Epidermal melanocyte (primary cell): Measurements from ENCODE around the gene MCRS1.
"Not testable (repeated sequence)": the region's sequence is repeated elsewhere in the genome, so short reads cannot be mapped to it uniquely, and the experiment has no call there.

ENCODE experiments used
- DNase-seq: peaks from one replicate; pipeline ENCODE4 v3.0.0; 2011; ENCODE audit warnings: low spot score; ENCODE audit not compliant: insufficient read length

Gene MCRS1, protein sequence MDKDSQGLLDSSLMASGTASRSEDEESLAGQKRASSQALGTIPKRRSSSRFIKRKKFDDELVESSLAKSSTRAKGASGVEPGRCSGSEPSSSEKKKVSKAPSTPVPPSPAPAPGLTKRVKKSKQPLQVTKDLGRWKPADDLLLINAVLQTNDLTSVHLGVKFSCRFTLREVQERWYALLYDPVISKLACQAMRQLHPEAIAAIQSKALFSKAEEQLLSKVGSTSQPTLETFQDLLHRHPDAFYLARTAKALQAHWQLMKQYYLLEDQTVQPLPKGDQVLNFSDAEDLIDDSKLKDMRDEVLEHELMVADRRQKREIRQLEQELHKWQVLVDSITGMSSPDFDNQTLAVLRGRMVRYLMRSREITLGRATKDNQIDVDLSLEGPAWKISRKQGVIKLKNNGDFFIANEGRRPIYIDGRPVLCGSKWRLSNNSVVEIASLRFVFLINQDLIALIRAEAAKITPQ

DNA sequence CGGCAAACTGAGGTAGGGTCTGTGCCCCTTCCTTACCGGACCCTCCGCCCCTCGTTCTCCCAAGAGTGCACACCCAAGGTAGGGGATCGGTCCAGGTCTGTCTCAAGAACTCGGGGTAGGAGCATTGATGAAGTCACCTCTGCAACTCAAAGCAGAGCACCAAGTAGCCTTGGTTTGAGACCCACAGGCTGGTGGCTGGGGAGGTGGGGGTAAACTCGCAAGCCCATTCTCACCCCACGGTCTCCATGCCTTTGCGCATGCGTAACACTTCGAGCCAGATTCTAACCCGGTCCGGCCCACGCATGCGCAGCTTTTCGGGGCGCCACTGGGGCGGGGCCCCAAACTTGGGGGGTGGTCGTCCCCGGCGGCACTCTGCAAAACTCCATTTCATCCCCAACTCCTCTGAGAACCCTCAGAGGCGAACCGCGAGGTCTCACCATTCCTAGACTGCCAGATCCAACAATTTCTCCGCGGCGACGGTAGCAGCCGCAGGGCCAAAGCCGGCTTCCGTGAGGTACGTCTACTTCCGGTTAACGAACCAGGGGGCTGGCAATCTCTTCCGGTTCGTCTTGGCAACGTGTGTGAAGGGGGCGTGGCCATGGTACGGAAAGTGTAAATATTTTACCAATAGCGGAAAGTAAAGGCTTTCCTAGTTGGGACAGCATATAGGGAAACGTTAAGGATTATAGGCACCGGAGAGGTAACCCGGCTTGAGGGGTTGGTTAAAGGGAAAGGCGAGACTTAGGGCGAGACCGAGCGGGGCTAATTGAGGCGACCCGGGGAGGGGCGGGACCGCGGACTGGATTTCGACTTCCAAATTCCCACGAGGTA lies at the start of gene MCRS1:
Gene MCRS1, minus strand, starts transcription at position 532 of the 831 bp plus-strand sequence. CDS start 1,411 bp downstream, outside the sequence.
- DNase-seq, result peak; percentile 99

DNA sequence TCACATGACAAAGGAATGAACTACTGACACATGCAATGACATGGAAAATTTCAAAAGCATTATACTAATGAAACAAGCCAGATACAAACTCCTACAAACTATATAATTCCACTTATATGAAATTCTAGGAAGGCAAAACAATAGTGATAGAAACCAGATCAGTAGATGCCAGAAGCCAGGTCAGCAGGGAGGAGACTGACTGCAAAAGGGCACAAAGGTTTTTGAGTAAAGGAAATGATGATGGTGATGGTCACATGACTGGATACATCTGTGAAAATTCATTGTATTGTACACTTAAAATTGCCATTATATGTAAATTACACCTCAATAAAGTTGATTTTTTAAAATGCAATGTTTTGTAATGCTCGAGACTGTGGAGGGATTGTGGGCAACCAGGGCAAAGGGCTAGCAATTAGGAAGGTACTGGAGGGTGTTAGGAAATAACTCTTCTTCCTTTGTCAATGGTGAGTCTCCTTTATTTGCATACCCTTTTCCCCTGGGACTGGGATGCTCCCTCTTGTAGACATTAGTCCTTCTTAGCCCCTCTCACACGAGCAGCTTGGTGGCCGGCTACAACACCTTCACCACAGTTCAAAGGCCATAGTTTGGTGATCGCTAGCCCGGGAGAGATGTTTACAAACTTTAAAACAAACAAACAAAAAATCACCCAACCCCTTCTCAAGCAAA lies 48.7 kb upstream of the MCRS1 start:
- no peak for DNase-seq

DNA sequence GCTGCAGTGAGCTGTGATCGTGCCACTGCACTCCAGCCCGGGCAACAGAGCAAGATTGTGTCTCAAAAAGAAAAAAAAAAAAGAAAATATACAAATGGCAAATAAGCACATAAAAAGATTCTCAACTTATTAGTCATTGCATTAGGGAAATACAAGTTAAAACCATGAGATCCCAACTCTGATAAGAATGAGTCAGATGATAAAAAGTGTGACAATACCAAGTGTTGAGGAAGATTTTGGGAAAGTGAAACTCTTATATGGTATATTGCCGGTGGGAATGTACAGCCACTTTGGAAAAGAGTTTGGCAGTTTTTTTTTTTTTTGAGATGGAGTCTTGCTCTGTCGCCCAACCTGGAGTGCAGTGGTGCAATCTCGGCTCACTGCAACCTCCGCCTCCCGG lies 47.8 kb upstream of the MCRS1 start:
- no peak for DNase-seq

DNA sequence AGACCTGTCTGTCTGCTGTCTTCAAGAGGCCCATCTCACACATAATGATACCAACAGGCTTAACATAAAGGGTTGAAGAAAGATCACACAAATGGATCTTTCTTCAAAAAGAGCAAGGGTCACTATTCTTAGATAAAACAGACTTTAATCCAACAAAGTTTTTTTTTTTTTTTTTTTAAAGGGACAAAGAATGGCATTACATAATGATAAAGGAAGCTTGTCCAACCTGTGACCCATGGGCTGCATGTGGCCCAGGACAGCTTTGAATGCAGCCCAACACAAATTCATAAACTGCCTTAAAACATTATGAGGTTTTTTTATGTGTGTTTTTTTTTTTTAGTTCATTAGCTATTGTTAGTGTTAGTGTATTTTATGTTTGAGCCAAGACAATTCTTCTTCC lies 44.3 kb upstream of the MCRS1 start:
- DNase-seq, result no peak

DNA sequence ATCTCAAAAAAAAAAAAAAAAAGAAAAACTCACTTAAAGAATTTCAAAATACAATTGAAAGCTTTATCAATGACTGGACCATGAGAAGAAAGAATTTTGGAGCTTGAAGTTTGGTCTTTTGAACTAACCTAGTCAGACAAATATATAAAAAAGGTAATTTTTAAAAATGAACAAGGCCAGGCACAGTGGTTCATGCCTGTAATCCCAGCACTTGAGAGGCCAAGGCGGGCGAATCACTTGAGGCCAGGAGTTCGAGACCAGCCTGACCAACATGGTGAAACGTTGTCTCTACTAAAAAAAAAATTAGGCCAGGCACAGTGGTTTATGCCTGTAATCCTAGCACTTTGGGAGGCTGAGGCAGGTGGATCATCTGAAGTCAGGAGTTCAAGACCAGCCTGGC lies 42.8 kb upstream of the MCRS1 start:
- DNase-seq, result not testable (repeated sequence)

DNA sequence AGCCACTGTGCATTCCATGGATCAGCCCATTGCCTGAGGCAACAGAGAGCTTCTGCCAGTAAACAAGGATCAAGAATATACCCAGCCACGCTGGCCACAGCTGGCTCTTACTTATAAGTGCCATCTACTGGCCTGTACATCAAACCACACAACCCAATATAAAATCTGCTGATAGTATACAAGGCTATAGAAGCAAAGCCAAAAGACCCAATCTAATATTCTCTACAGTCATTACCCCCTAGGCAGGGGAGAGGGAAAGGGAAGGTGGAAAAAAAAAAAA lies 41.9 kb upstream of the MCRS1 start:
- no peak for DNase-seq

DNA sequence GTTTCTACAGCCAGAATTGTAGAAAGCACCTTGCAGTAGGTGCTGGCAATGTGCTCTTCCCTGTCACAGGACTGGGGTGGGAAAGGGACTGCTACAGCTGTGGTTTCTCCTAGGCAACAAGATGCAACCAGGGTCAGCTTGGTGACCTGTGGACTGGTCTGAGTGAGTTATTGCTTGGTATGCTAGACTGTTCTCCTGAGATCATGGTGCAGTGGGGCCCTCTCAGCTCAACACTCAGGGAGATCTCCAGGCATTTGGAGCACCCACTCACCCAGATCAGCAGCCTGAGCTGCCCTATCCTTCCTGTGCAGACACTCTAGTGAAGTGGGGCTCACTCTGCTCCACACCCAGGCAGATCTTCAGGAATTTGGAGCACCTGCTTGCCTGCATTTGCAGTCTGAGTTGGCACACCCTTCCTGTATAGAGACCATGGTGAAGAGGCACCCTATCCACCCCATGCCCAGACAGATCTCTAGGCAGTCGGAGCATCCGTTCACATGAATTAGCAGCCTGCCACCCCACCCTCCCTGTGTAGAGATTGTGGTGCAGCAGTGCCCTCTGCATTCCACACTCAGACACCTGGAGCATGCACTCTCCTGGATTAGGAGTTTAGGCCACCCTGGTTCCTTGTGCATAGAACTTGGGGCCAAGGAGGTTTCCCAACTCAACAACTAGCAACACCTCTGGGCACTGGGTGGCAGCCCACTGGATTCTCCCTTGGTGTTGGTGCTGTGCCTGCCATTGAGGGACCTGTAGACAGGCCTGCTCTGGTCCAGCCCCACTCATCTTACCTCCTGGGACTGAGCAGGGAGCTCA lies 41.3 kb upstream of the MCRS1 start:
- DNase-seq, result no peak

DNA sequence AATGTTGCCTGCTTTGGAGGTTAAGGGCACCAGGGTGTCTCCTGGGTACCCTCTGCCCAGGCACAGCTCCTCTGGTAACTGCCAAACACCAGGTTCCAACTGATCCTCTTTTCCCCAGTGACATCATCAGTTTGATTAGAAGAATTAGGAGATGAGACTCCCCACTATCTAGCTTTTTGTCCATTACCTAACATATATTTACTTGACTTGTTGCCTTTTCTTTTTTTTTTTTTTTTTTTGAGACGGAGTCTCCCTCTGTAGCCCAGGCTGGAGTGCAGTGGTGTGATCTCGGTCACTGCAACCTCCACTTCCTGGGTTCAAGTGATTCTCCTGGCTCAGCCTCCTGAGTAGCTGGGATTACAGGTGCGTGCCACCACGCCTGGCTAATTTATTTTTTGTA lies 37.6 kb upstream of the MCRS1 start, which contains the start of gene FAM186B:
Gene FAM186B, minus strand, starts transcription at position 101 of the 400 bp plus-strand sequence. CDS start 162 bp downstream, outside the sequence.
- not testable (repeated sequence) for DNase-seq

DNA sequence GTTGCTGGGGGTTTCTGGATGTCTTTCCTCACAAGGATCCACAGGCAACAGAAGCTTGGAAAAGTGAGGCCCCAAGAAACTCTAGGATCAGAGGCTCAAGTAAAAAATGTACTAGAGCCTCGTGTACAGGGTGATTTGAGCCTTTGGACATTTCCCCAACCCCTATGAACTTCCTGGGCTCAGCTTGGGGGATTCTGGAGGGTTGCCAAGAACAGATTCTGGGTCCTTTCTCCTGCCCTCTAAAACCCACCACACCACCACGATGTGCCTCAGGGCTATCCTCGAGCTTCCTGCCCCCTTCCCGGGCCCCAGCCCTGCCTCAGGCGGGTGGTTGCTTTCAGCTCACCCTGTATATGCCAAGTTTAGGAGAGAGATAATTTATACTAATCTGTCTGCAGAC lies 36.9 kb upstream of the MCRS1 start:
- DNase-seq, result no peak

DNA sequence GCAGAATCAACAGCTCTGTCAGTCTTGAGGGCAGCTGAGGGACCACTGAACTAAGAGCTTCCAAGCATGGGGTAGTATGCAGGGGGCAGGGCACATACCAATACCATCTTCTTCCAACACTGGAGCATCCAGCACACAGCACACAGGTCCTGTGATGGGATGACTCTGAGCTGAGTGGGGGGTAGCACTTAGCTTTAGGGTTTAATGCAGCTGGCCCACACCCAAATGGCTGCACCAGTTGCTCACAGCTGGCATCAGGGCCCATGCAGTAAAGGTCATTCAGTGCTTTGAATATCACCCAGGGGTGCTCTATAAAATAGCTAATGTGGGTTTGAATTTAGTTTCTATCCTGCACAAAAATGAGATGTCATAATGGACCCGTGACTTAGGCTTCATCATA lies 35.8 kb upstream of the MCRS1 start:
- no peak for DNase-seq

DNA sequence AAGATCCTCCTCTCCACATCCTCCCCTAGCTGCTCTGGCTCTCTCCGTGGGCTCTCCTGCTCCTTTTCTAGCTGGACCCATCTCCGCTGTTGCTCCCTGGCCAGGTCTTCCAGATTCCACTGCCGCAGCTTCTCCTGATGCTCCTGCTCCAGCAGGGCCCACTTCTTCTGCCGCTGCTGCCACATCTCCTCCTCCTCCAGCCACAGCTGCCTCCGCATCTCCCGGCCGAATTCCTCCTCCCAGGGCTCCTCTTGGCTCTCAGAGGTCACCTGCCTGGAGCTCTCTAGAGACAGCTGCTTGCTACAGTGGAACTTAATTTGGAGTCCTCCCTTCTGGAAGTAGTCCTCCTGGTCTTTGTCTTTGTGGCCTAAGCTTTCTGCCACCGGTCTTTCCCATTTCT lies 32.0 kb upstream of the MCRS1 start:
- DNase-seq, result no peak

DNA sequence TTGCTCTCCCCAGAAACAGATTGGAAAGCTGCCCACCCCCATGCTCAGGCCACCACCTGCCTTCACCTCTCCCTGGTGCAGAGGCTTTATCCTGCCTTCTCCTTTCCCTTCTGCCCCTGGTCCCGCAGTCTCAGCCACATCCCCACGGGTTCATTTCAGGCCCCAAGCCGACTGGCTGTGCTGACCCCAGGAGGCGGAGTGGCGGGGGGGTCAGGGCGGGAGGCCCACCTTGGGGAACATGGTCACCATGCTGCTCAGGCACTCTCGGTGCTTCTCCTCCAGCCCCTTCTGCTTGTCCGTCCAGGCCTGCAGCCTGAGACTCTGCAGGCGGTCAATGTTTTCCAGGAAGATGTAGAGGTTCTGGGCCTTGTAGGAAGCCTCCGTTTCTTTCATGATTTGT lies 30.6 kb upstream of the MCRS1 start:
- no peak for DNase-seq

DNA sequence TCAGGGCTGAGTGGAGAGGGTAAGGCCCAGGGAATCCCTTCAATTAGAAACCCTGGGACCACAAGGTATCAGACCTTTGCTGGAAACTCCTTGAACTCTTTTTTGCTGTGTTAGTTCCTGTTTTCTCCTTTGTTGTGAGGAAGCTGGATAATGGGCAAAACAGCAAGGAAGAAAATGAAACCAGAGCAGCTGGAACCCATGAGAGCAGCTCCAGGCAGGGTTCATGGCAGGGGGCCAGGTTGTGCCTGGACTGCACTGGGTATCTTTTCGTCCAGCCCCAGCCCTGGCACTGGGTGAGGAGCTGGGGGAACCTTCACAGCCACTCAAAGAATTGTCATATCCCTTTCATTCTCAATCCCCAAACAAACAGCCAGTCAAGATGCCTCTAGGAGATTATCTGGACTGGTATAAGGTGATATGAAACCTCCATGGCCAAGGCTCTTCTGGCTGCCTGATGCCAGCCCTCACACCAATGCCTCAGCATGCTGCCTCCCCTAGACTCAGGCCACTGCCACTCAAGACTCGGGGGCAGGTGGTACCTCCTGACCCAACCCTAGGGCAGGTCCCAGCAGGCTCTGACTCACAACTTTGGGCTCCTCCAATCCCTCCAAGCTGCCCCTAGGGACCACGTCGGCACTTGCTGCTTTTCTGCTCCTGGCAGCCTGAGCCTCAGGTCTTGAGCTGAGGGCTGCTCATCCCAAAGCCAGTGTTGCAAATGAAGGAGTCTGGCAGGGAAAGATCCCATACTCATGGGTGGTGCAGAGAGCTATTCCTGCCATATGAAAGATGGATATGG lies 21.0 kb upstream of the MCRS1 start:
- DNase-seq, result no peak

DNA sequence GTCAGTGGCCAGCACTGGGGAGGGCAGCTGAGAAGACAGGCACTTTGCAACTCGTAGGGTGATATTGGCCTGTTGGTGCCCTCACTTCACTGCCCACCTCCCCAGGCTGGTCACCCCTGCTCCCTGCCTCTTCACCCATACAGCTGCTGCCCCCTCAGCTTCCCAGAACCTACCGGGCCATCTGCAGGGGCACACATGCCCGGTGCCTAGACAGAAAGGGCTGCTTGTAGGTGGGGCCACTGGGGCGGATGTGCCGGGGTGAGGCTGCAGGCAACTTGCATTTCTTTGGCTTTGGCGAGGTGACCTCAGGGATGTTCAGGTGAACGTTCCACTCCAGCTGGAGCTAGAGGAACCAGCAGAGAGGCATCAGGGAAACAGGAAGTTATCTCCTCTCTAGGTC lies 20.3 kb upstream of the MCRS1 start:
- DNase-seq, result no peak

DNA sequence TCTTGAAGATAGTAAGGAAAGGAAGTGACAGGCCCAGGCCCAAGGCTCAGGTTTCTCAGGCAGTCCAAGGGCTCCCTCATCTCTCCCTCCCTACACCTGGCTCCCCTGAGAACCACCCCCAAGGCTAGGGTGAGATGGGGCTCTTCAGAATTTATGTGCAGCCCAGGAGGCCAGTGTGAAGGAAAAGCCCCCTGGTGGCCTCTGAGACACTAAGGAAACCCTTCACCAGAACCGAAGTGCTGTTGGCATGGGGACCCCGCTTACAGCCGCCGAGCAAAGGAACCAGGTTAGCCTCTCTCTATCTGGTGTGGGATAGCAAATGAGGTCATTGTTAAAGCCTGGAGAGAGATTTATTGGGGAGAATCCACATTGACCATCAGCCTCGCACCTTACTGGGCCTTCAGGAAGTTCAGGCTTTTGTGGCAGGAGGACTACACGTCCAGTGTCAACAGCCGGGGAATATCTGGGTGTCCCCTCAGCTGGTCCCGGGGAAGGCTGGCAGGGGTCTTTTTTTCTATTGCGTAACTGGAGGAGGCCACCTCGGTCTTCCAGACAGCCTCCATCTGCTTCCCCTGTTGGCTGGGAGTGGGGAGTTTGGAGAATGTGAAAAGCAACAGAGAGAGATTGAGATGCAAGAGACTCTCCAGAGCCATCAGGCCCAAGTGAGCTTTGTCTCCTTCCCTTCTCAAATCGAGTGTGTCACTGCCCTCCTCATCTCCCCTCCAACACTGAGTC lies 19.4 kb upstream of the MCRS1 start:
- no peak for DNase-seq

DNA sequence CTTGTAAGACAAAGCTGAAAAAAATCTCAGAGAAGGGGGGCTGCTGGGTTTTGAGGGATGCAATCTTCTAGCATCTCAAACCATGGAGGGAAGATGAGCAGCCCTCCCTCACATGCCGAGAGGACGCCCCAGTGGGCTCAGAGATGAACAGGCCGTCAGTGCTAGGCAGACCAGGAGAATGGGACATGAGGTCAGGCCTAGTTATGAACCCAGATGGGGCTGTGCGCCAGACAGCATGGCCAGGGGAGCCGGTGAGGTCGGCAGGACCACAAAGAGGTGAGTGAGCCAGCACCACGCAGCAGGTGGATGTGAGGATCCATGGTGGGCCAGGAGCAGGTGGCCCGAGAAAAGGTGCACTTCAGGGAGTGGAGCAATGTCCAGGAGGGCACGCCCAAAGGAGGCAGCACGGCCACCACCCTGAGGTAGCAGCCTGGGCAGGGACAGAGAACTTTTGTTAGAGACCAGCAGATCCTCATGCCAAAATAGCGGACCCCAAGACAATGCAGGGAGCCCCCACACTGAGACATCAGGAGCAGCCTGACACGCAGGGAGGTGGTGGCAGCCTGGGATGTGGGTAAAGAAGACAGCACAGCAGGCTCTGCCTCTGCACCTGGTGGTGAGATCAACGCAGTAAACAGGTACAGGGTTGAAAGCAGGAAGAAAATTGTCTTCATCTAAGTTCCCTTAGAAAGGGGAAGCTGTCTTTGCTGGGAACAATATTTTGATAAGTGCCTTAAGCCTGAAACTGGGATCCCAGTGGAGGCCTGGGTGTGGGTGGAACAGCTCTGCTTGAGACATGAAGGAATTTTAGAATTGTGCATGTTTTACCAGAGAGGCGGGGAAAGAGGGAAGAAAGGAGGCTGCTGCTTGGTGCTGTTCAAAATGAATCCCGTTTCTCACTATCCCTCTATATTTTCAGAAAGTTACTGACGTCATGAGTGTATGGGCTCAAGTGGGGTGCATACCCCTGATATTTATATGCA lies 17.8 kb upstream of the MCRS1 start:
- no peak for DNase-seq

DNA sequence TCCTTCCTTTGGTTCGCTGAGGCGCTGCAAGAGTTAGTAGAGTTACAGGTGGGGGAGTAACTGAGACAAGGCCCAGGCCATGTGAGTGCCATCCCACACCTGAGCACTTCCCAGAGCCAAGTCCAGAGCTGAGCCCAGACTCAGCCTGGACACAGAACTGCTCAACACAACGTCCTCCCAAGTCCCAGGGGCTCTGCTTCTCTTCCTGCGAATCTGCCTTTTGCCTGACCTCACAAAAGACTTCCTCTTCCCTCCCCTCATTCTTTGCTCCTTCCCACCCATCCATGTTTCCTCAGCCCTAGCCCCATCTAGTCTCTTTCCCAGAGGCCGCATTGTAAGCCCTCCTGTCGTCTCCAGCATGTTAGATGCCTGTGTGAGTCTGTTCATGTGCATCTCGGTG lies 16.6 kb upstream of the MCRS1 start:
- DNase-seq, result no peak

DNA sequence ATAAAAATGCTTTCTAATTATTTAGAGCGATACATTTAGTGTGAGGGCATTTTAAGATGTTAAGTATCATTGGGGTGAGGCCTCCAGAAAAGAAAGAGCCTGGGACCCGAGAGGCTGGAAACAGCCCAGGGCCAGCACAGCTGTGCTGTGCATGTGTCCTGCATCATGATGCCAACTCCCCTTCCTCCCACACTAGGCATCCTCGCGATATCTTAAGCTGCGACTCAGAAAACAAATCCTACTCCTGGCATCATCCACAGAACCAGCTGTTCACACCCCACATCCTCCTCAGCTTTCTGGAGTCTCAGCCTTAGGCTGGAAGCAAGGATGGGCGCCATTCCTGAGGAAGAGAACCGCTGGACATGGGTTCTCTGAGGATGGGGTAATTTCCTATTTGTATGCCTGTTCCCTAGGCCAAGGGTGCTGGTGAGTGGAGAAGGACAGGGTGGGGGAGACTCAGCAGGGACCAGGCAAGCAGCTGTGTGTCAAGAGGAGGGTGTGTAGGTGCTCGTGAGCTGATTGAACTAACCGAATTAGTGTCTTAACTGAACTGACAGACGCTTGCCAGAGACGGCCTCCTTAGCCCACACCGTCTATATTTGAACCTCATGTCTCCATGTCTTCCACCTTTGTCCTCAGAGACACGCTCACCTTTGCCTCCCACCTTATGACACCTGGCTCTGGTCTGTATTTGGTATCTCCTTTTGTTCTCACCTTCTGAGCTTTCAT lies 15.6 kb upstream of the MCRS1 start:
- no peak for DNase-seq
